ENCODE data around the gene FBN1.

FBN1 gene

GRCh38 chr15:48514103-48514816 lies 131.2 kb downstream of the FBN1 start:
- DNase-seq (ENCODE audit: low read depth in 3 of 3) = no peak

- no peak for DNase-seq (ENCODE audit: low read depth in 3 of 3)
Measured at GRCh38 chr15:48510976-48511375, 134.5 kb downstream of the FBN1 start.

- DNase-seq (ENCODE audit: low read depth in 3 of 3) = peak in 1 of 3 donors; percentile 10
Measured at GRCh38 chr15:48507416-48508065, 138.0 kb downstream of the FBN1 start.

DNA sequence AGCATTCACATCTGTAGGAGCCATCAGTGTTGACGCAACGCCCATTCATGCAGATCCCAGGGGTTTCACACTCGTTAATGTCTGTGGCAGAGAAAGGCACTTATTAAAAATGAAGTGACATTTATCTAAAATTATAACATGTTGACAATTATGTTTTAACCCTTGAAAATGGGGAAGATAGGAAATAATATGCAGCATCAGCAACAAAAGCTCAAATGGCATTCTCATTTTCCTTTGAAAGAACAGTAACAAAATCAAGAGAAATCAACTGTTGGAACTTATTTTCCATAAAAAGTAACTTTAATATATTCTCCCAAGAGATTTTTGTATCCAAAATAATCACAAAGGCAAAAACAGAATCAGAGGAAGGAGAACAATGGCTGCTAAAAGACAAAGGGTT lies 140.4 kb downstream of the FBN1 start:
- no peak for DNase-seq (ENCODE audit: low read depth in 3 of 3)

DNA sequence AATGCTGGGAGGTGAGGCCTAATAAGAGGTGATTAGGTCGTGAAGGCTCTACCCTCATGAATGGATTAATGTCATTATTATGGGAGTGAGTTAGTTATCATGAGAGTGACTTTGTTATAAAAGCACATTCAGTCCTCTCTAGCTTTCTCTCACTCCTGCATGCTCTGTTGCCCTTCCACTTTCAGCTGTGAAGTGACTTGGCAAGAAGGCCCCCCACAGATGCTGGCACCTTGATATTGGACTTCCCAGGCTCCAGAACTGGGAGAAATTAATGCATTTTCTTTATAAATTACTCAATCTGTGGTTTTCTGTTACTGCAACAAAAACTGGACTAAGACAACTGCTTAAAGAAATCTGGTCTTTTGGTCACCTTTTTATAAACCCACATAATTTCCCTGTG lies 144.3 kb downstream of the FBN1 start:
- no peak for DNase-seq (ENCODE audit: low read depth in 3 of 3)

DNA sequence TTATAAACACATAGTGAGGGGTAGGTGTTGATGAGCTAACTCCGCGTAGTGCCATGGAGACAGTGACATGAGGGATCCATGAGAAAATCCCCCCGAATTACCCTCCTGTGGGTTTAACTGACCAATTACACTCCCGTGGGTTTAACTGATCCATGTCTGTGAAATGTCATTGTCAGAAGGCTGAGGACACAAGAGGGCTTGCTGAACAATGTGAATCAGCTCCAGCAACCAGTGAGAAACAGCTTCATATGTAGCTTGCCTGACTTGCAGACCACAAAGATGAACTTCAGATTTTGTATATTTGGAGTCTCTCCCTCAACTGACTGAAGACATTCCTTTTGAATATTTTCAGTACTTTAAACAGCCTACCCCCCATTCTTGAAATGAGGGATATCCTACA lies 144.9 kb downstream of the FBN1 start:
- no peak for DNase-seq (ENCODE audit: low read depth in 3 of 3)

GRCh38 chr15:48499978-48500377 lies 145.5 kb downstream of the FBN1 start:
- no peak for DNase-seq (ENCODE audit: low read depth in 3 of 3)

DNA sequence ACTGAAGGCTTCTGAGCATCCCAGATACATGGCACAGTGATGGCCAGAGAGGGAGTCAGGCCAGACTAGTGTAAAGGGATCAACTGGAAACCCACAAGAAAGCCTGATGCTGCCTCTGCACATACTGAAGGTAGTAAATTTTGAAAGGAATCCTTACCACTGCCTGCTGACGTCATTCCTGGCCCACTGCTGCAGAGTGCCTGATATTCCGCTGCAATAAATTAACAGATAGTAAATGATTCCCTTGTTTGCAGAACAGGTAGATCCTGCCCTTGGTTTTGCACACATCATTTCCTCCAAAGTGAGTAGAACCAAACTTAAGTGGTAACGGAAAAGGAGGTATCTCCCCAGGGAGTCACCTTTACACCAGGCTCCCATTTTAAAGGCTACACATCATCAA lies 146.7 kb downstream of the FBN1 start:
- no peak for DNase-seq (ENCODE audit: low read depth in 3 of 3)

DNA sequence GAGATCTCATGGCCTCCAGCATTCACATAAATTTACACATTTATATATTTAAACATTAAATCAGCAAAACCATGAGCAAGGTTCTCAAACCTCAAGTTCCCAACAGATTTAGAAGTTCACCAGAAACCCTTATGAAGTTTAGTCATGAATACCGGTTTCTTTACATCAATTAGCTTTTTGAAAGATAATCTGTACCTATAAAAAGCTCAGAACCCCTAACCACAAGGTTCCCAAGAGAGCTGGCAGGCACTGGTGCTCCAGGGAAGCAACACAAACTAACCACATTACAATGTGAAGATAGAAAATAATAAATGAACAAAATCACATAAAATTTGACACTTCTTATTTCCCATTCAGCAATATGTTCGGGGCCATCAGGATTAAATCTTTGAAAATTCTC lies 150.9 kb downstream of the FBN1 start:
- no peak for DNase-seq (ENCODE audit: low read depth in 3 of 3)

DNA sequence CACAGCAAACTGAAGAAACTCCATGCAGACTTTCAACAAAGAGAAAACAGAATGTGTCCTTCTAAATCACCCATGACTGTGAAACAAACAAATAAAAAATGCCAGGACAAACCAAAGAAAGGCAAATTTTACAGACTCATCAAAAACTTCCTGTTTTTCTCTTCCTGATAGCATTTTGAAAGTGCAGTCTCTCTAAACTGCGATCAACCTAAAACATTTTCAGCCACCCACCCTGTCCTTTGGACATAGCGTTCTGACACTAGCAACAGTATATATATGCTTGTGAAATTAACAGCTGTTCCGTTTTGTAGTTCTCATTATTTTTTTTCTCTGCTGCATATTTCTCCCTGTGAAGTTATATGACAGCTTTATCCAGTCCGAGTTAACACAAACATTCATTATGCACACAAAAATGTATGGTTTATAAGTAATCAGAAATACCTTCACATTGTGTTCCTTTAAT lies 151.7 kb downstream of the FBN1 start:
- DNase-seq (ENCODE audit: low read depth in 3 of 3) = no peak

GRCh38 chr15:48493084-48493762 lies 152.3 kb downstream of the FBN1 start:
- no peak for DNase-seq (ENCODE audit: low read depth in 3 of 3)

DNA sequence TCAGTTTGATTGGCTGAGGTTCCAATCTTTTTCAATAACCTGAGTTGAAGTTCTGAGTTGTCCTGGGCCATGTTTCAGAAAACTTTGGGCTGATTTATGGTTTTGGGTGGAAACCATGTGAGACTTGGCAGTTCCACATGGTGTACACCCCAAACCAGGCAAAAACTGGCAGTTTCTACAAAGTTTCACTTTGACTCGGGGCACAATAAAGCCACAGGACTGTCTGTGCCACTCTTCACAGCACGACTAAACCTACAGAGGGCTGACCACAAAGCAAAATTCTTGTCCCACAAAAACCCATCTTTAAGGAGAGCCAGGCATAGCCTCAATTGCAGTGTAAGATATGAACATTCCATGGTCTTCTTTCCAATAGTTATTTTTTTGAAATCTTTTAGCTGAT lies 159.3 kb downstream of the FBN1 start:
- DNase-seq (ENCODE audit: low read depth in 3 of 3) = no peak

GRCh38 chr15:48481802-48482201 lies 163.7 kb downstream of the FBN1 start:
- DNase-seq (ENCODE audit: low read depth in 3 of 3) = no peak

GRCh38 chr15:48479751-48480150 lies 165.8 kb downstream of the FBN1 start:
- no peak for DNase-seq (ENCODE audit: low read depth in 3 of 3)

DNA sequence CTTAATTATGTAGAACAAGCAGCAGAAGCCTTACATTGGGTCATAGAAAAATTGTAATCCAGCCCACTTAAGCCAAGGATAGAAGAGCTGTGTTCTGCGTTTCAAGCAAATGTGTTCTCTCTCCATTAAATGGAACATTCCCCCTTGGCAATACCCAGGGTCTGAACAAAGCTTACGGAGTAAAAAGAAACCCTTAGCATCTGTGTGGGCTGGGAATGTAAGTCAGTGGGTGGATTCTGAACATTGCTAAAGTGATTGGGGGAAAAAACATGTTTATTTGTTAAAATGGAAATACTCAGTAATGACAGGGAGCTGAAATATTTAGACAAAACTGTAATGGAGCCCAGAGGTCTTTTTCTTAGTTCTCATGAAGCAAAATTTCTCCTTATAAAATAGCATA lies 166.9 kb downstream of the FBN1 start:
- DNase-seq (ENCODE audit: low read depth in 3 of 3) = no peak

DNA sequence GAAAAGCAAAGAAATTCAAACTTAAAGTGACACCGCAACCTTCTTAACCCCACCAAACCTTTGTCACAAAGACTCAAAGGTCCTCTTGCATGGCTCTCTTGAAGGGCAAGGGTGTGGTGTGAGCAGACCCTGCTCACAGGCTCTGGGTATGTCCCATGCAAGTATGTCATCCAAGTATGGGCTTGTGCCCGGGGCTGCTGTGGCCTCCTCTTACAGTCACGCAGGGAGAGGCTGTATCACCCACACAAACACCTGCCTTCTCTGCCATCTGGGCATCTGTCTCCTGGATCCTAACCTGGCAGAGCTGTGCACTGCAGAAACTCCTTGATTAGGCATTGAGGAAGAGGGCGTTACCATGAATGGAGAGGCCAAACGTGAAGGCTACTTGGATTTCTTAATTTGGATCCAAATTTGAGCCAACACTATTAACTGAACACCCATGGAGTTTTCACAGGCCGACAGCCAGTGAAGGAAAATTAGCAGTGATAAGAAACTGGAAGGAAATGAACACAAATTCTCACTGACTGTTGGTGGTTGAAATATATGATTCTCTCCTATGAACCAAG lies 167.6 kb downstream of the FBN1 start:
- no peak for DNase-seq (ENCODE audit: low read depth in 3 of 3)

DNA sequence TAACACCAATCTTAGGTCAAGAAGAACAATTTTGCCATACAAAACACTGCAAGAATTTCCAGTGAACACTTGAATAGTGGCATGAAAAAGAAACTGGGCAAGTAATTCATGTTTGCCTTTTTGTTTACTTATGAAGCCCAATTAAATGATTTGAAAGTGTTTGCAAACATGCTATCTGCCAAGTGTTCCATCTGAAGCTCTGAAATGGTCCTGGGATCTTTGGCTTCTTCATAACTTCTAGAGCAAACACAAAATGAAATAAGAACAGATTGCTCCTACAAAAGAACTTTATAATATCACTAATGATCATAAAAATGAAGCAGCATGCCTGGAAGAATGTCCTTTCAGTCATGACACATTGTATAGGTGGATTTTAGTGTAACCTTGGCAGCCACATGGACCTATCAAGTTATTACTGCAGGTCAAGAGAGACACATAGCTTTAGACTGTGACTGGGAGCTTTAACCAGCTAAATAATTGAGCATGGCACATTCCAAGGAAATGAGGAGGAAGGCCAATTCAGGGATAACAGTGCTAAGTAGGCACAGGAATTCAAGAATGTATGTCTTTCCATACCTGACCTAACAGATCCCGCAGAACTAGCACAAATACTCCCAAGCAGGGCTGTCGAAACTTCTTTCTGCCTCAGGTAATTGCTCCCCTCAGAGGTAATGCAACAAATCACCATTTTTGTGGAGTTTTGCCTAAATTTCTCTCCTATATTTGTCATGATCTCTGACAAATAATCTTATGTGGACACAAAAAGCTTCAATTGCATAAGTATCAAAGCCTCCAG lies 169.7 kb downstream of the FBN1 start:
- DNase-seq (ENCODE audit: low read depth in 3 of 3) = no peak

- DNase-seq (ENCODE audit: low read depth in 3 of 3) = no peak
Measured at GRCh38 chr15:48473667-48474066, 171.8 kb downstream of the FBN1 start.

DNA sequence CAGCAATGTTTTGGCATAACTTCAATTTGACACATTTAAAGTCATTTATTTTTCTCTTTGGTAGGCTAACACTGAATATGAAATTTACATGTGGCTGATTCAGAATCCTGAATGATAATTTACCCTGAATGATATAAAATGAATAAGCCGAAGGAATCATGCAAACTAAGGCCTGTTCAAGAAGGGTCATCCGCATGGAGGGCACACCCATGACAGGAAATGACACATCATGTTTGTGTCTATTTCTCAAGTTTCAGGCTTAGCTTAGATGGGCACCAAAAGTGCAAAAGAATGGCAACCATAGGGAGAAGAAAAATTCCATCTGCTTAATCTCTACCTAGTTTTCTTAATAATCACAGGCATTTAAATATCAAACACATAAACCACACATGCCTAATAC lies 172.8 kb downstream of the FBN1 start:
- DNase-seq (ENCODE audit: low read depth in 3 of 3) = no peak

DNA sequence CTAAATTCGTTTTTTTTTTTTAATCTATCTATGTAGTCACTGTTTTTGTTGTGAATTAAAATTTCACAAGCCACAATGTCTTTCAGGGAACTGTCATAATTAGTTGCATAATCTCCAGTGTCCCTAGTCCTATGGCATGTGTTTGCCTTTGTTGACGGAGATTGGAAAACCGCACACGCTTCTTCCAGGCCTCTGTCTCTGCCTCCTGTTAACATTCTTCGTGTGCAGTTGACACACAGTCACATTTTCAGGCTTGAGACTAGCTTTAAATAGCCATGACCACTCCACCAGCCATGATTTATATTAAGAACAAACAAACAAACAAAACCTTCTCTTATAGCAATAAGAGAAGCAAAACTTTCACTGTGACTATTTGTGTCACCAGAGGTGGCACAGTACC lies 174.4 kb downstream of the FBN1 start:
- no peak for DNase-seq (ENCODE audit: low read depth in 3 of 3)

- no peak for DNase-seq (ENCODE audit: low read depth in 3 of 3)
Measured at GRCh38 chr15:48470096-48470495, 175.4 kb downstream of the FBN1 start.

DNA sequence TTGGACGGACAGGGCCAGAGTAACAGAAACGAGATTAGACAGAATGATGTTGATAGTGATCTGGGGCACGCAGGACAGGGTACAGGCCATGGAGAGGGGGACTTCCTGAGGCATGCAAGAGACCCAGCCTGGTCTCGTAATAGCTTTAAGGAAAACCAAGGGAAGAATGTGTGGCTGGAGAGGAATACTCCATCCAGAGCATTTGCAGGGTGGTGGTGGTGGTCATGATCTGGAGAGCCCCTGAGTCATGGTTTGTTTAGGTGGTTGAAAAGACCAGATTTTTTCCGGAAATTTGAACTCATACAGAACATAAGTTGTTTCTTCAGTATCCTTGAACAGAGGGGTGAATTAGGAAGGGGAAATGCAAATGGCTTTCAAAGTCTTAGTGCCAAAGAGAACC lies 175.8 kb downstream of the FBN1 start:
- no peak for DNase-seq (ENCODE audit: low read depth in 3 of 3)
